SHP77 (cell line): ENCODE results near the gene LUM.

Experiments used
- DNase-seq, 2 experiments: peaks; one replicate each; lab custom pipeline; 2025; lab: John Stamatoyannopoulos, UW

The LUM gene, protein sequence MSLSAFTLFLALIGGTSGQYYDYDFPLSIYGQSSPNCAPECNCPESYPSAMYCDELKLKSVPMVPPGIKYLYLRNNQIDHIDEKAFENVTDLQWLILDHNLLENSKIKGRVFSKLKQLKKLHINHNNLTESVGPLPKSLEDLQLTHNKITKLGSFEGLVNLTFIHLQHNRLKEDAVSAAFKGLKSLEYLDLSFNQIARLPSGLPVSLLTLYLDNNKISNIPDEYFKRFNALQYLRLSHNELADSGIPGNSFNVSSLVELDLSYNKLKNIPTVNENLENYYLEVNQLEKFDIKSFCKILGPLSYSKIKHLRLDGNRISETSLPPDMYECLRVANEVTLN

GRCh38 chr12:91111366-91112325, at the start of gene LUM:
LUM (minus strand) TSS chr12:91111494; CDS start chr12:91108979, 2,515 bp downstream.
- DNase-seq: peak; percentile 8 to 30

GRCh38 chr12:91161009-91161408, 49.7 kb upstream of the LUM start:
- no peak for DNase-seq

GRCh38 chr12:91155990-91156389, 44.7 kb upstream of the LUM start:
- DNase-seq: no peak

GRCh38 chr12:91154131-91154530, 42.8 kb upstream of the LUM start:
- DNase-seq: no peak

DNA sequence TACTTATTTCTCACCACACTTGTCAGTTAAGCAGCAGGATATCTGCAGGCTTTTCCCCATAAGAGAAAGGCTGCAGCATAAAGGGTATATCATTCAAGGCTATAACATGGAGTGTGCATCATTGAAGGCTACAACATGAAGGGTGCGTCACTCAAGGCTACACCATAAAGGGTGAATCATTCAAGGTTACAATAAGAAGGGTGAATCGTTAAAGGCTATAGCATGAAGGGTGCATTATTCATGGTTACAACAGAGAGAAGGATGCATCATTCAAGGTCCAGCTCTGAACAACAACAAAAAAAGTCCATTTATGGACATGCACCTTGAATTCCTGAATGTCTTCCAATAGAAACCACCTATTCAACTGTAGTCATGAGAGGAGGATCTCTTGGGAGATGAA, 32.8 kb upstream of the LUM start:
- DNase-seq: no peak

GRCh38 chr12:91143206-91143605, 31.9 kb upstream of the LUM start:
- no peak for DNase-seq

GRCh38 chr12:91142221-91142631, 30.9 kb upstream of the LUM start:
- DNase-seq: no peak

- no peak for DNase-seq
These were observed 29.0 kb upstream of the LUM start for GRCh38 chr12:91140026-91140931.

DNA sequence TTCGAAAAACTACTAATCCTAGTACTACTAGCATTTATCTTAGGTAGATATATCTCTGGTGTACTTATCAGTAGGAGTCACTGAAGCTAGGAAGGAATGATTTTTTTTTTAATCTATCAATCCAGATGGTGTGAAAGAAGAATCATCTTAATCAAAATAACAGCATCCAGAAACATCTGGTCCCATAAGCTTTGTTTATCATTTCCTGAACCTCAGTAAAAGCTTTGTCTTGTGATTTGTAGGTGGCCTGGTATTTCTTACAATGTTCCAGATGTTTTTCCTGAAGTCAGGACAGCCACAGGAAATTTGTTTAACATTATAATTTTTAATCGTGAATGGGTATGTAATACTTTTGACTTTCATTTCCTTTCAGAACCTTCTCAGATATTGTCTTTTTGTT, 28.0 kb upstream of the LUM start:
- no peak for DNase-seq

- no peak for DNase-seq
These were observed 27.1 kb upstream of the LUM start for GRCh38 chr12:91138337-91138920.

- DNase-seq: no peak
These were observed 22.6 kb upstream of the LUM start for GRCh38 chr12:91133871-91134270.

DNA sequence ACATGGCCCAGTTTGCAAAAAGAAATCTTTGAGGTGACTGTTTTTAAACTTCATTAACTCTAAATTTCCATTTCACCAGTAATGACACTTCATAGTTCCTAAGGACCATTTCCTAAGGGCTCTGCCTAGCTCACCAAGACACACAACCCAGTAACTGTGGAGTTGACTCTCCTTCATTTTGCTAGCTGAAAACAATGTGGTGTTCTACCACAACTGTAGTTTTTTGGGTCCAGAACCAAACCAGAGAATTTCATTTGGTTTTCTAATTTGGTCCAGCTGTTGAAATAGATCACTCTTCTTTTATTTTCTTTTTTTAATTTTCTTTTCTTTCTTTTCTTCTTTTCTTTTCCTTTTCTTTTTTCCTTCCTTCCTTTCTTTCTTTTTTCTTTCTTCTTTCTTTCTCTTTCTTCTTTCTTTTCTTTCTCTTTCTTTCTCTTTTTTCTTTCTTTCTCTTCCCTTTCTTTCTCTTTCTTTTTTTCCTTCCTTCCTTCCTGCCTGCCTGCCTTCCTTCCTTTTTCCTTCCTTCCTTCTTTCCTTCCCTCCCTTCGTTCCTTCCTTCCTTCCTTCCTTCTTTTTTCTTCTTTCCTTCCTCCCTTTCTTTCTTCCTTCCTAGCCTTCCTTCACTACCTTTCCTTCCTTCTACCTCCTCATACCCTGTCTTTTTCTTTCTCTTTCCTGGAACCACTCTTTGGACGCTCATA, 18.5 kb upstream of the LUM start:
- no peak for DNase-seq

DNA sequence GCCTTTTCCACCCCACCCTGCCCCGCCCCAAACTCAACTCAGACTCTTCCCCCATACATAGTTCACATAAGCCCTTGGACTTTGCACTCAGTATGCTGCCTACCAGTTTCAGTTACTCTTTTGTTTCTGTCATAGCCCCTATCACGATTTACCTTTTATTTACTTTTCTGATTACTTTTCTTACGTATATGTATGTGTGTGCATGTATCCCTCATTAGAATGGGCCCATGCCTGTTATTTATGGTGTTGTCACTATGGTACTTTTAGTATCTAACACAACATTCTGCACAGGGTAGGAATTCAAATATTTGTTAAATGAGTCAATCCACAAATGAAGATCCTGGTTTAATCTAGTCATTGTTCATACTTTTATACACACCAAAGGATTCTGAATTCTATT, 16.5 kb upstream of the LUM start:
- no peak for DNase-seq

GRCh38 chr12:91127306-91127705, 16.0 kb upstream of the LUM start:
- DNase-seq: no peak

- DNase-seq: no peak
These were observed 15.2 kb upstream of the LUM start for GRCh38 chr12:91126516-91126915.

DNA sequence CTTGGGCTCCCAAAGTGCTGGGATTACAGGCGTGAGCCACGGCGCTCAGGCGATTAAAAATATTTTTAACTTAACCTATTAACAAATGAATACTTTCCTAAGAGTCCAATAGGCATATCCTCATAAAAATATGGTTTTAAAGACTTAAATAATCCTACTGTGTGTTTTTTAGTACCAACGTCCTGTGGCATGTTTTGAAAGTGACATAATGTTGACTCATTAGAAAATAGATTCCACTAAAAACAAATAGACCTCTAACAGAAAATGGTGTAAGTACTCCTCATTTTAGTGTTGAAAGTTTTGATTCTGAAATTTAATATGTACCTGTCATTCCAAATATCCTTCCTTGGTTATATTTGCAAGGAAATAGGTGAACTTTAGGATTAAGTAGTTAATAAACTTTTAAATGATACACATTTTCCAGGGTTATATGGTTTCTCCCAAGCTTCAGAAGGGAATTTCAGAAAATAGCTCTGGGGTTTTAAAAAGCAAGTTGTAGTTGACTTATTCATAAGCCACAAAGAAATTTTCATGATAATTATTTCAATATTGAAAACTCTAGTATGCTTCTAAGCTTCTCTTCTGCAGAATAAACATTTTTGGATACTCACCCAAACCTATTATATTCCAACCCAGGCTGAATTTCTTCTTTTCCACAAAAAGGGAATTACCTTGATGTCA, 12.1 kb upstream of the LUM start:
- DNase-seq: no peak

DNA sequence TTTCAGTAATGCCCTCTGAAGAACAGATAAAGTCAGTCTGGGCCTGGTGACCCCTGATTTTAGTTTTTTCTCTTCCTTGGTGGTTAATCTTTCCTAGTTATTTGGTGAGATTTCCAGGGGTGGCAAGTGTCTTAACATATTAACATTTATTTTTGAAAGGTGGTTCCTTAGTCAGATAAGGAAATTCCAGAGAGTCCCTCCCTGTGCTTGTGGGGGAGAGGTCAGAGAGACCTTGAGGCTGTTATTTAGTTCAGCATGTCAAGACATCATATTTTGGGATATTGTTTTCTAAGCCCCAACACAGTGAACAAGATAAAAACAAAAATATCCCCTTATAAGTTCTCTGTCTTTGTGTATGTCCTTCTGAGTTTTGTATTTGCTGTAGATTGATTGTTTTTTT, 9.5 kb upstream of the LUM start:
- DNase-seq: no peak

DNA sequence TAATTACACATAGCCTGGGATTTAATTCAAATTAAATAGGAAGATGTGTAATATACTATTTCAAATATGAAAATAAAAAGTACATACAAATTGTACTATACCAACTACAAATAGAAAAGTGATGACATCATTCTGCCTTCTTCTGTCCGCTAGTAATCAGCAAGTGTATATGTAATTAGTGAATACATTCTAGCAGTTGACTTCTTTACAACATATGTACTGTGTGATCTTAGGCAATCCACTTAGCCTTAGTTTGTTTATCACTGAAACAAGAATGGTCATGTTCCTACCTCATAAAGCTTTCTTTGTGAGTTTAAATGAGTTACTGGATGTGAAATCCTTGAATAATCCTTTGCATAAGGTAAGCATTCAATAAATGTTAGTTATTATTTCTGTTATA, 7.8 kb upstream of the LUM start:
- DNase-seq: no peak

DNA sequence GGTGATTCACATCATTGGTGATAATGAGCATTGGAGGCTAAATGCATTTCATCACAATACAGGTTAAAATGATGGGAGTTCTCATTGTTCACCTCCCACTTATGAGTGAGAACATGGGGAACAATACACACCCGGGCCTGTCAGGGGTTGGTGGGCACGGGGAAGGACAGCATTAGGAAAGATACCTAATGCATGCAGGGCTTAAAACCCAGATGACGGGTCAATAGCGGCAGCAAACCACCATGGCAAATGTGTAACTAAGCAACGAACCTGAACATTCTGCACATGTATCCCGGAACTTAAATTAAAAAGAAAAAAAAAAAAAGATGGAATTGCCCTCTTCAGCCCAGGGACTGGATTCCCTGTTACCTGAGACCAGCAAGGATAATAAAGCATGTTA, 2.3 kb upstream of the LUM start:
- no peak for DNase-seq

DNA sequence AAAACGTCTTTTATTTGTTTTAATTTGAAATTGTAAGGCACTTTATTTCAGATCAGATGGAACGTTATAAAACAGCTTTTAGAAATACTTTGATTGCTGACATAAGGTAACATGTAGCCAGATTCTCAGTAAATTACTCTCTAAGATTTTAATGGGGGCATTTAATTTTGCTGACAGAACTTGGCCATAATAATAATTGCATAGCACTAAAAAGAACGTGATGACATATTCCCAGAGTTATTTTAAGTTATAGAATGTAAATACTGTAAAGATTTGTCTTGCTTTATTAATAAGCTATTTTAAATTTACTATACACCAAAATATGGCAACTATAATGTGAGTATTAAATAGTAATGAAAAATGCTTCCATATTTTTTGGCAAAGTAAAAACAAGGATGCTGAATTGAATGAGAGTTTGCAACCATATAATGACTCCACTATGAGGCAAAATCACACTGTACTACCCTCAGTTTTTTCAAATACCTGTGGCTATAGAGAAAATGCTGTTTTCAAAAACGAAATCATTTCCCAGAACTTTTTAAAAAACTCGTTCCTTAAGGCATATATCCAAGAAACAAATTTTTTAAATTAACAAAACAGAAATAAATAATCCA, 876 bp downstream of the LUM start:
- DNase-seq: no peak
